GM23248 (cell line): ENCODE results near the gene CNST.

Experiments
- EZH2 ChIP-seq: fragments of 200-600 bp; sonication (generic); IDR thresholded peaks from 2 replicates; pipeline ENCODE4 v1.6.1; 2018; ENCODE audit warnings: antibody characterized with exemption, mild to moderate bottlenecking; ENCODE audit not compliant: insufficient read depth, poor library complexity, severe bottlenecking
- EZH2phosphoT487 ChIP-seq: fragments of 200-600 bp; sonication (generic); IDR thresholded peaks from 2 replicates; pipeline ENCODE4 v1.6.1; 2018; ENCODE audit warnings: antibody characterized with exemption, moderate library complexity, mild to moderate bottlenecking, low read depth; ENCODE audit not compliant: insufficient read depth

DNA sequence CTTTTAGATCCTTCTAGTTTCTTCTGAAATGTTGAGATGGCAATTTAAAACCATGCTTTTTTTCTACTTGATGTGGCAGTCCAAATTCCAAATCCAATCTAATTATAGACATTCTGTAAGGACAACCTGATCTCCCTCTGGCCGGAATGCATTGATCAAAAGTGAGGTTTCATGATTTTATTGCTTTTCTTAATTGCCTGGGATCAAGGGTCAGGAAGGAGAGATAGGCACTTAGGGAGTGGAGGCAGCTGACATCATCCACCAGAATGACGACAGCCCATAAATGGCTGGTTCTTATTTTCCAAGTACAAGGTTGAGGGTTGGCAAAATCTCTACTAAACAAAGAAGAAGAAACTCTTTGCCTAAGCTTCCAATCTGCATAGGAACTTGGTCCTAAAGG lies 111.6 kb downstream of the CNST start:
- TF ChIP-seq EZH2 (no peak), EZH2phosphoT487 (no peak)
